ENCODE results near the gene GJB5. TPM values are rescaled to one million over a fixed set of nuclear protein-coding genes. Genes with fewer than 3 reads are reported as not detected.
"Not testable (repeated sequence)": the region's sequence is repeated elsewhere in the genome, so short reads cannot be mapped to it uniquely, and the experiment has no call there.

Gene GJB5
- total and polyA plus RNA-seq, 2 of the 8 experiments (the other 6 are each of a cell fraction or from before 2014, with no cell fraction given): 0.86 to 3.1 TPM

DNA sequence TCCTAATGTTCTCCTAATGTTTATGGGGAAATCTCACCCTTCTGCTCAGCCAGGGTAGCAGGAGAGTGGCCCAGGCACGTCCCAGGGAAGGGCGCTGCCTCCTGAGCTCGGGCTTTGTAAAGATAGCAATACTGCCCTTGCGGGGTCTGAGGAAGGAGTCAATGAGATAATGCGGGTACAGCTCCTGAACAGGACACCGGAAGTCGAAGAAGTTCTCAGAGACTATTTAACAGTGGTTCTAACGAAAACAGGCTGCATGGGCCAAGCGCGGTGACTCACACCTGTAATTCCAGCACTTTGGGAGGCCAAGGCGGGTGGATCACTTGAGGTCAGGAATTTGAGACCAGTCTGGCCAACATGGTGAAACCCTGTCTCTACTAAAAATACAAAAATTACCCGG lies 17.6 kb upstream of the GJB5 start:
- H2BK120ac ChIP-seq (replicated peaks; ENCODE audit: low read depth, low read length); H2AK5ac ChIP-seq (ENCODE audit: low read depth, low read length); H3K9ac ChIP-seq (replicated peaks in 1 of 4; ENCODE audit: extremely low read depth in 1 of 4, low read depth in 3 of 4, low read length in 3 of 4); H4K91ac ChIP-seq (replicated peaks; ENCODE audit: insufficient read length, low read length); H3K14ac ChIP-seq (ENCODE audit: insufficient read length); H3K27ac ChIP-seq (ENCODE audit: low read depth, low read length); H3K23me2 ChIP-seq (ENCODE audit: low read depth, low read length); H4K20me1 ChIP-seq (replicated peaks in 1 of 2; ENCODE audit: control insufficient read depth in 1 of 2, insufficient read depth in 2 of 2, low read length in 2 of 2); H3K23ac ChIP-seq (ENCODE audit: insufficient read length); H3K56ac ChIP-seq (replicated peaks; ENCODE audit: insufficient read length, low read depth, low read length); POLR2A ChIA-PET (ENCODE audit: partially characterized antibody); H3K36me3 ChIP-seq (ENCODE audit: control insufficient read depth in 2 of 4, insufficient read depth in 4 of 4, low read length in 3 of 4); H3K4ac ChIP-seq (replicated peaks; ENCODE audit: insufficient read length, low read depth, low read length); H3K9me3 ChIP-seq (ENCODE audit: insufficient read depth in 2 of 2, low read depth in 1 of 2, low read length in 1 of 2); H3K4me2 ChIP-seq (ENCODE audit: insufficient read depth in 1 of 2, low read depth in 2 of 2, low read length in 2 of 2); H4K8ac ChIP-seq (ENCODE audit: extremely low read depth, insufficient read depth, low read length); H3K79me2 ChIP-seq (ENCODE audit: control insufficient read depth in 1 of 2, insufficient read depth in 2 of 2, low read length in 2 of 2); H3K4me1 ChIP-seq (replicated peaks in 1 of 4; ENCODE audit: control insufficient read depth in 3 of 4, insufficient read depth in 4 of 4, low read length in 3 of 4); H3K18ac ChIP-seq (ENCODE audit: extremely low read depth, low read length); H2BK20ac ChIP-seq (ENCODE audit: low read length); FAIRE-seq; H4K5ac ChIP-seq (ENCODE audit: insufficient read length, low read depth, low read length); H3K4me3 ChIP-seq (ENCODE audit: extremely low read depth in 1 of 4, insufficient read depth in 2 of 4, low read depth in 3 of 4, low read length in 4 of 4); H2BK12ac ChIP-seq (ENCODE audit: low read depth, low read length); H2BK15ac ChIP-seq (ENCODE audit: low read length); H2BK5ac ChIP-seq (ENCODE audit: low read depth, low read length); DNase-seq (ENCODE audit: low read depth in 1 of 2, low spot score in 2 of 2); H2AFZ ChIP-seq (ENCODE audit: low read length); H3K79me1 ChIP-seq (ENCODE audit: low read depth, low read length): not testable (repeated sequence)
- peaks cover 0 to 10% (median 4%) of the 10 kb centered on the region in 4 experiments; a peak in 5 of 7 replicates for H3K27me3 ChIP-seq (replicated peaks in 1 of 4; ENCODE audit: control insufficient read depth in 3 of 4, extremely low read depth in 1 of 4, insufficient read depth in 3 of 4, low read length in 3 of 4)
- CTCF ChIA-PET (ENCODE audit: partially characterized antibody): interaction anchor here (0.7 to 1.7 kb wide), 7 partner anchors 11 to 588 kb away, joined by 3 to 6 read pairs (median 4); no protein-coding TSS in a partner anchor
- 93% methylated on average over 12 of the region's 12 CpGs; no CpG with 5 or more reads in 1 of the 2 experiments for WGBS, 2 experiments (ENCODE audit: extremely low coverage in 1 of 2, insufficient coverage in 1 of 2, insufficient read length in 1 of 2, insufficient replicate concordance in 2 of 2, low coverage in 1 of 2, low lambda C conversion rate in 2 of 2, missing lambda C conversion rate in 1 of 2)

All from H1 (cell line).